Lower lobe of right lung (tissue), 2 donors: ENCODE measurements around the gene KCNA1. TPM values are rescaled to one million over a fixed set of nuclear protein-coding genes. Genes with fewer than 3 reads are reported as not detected.

ENCODE experiments used
- ATAC-seq, 2 donors: fragments of 200-7000 bp; cut with Tn5 transposase; one replicate each; pipeline ENCODE4 v1.9.1; 2020 to 2022; ENCODE audit warnings: mild to moderate bottlenecking in 2 of 2, moderate library complexity in 2 of 2
- DNase-seq: peaks from one replicate; pipeline ENCODE4 v3.0.0-alpha.2; 2020
- H3K27ac ChIP-seq: fragments of 200-600 bp; one replicate; pipeline ENCODE4 v1.8.0; 2022
- H3K27me3 ChIP-seq: fragments of 200-600 bp; one replicate; pipeline ENCODE4 v1.8.0; 2022; ENCODE audit warnings: low read depth
- H3K36me3 ChIP-seq: fragments of 200-600 bp; one replicate; pipeline ENCODE4 v1.8.0; 2022; ENCODE audit warnings: mild to moderate bottlenecking
- H3K4me1 ChIP-seq: fragments of 200-600 bp; one replicate; pipeline ENCODE4 v1.8.0; 2022
- H3K4me3 ChIP-seq: fragments of 200-600 bp; one replicate; pipeline ENCODE4 v1.8.0; 2022; ENCODE audit warnings: mild to moderate bottlenecking
- H3K9me3 ChIP-seq: fragments of 200-600 bp; one replicate; pipeline ENCODE4 v1.8.0; 2022
- CTCF ChIP-seq: fragments of 200-600 bp; IDR thresholded peaks from one replicate; pipeline ENCODE4 v1.8.0; 2022; ENCODE audit warnings: antibody characterized with exemption, mild to moderate bottlenecking
- intact Hi-C: fragments of 100-400 bp; cut with DNase I; formaldehyde crosslinking; loops from one replicate; pipeline ENCODE4 v1.11.0; 2022
- total RNA-seq: library from RNA; stranded (reverse); fragmentation: NEBNext Ultra II Directional; extraction: Animal tissue kit (Norgen Biotek cat#: 25700); gene quantifications from one replicate; pipeline ENCODE4 v1.2.1, GENCODE V29; 2021
- donor health status: DM: no; HTN: yes; CAD: no; lungs with severe emphysema.

Gene KCNA1
- total RNA-seq, 1 donor from 2014 or later: not detected

GRCh38 chr12:4910502-4911315 is 1.0 kb downstream of the KCNA1 start:
- no peaks in the 10 kb centered on the region for H3K36me3 ChIP-seq
- intact Hi-C loops: no loop called here
- DNase-seq: no peak
- no peak for ATAC-seq
- no peak for TF ChIP-seq CTCF
- H3K9me3 ChIP-seq: no peaks in the 10 kb centered on the region
- peaks cover 76% of the 10 kb centered on the region for H3K27me3 ChIP-seq
- H3K27ac ChIP-seq: no peak overlapping the region
- H3K4me1 ChIP-seq: peaks cover 26% of the 10 kb centered on the region
- peak overlapping the region; percentile 43 for H3K4me3 ChIP-seq

- Histone ChIP-seq H3K4me3 (peak overlapping the region; percentile 43), H3K36me3 (no peaks in the 10 kb centered on the region), H3K27me3 (peaks cover 74% of the 10 kb centered on the region), H3K9me3 (no peaks in the 10 kb centered on the region), H3K27ac (no peak overlapping the region), H3K4me1 (peaks cover 26% of the 10 kb centered on the region)
- no peak for ATAC-seq
- intact Hi-C loops: no loop called here
- no peak for TF ChIP-seq CTCF
- no peak for DNase-seq
These were observed 1.8 kb downstream of the KCNA1 start for GRCh38 chr12:4911316-4911994.

GRCh38 chr12:4914720-4915119 is 5.0 kb downstream of the KCNA1 start:
- Histone ChIP-seq H3K4me1 (peaks cover 16% of the 10 kb centered on the region), H3K27me3 (peaks cover 53% of the 10 kb centered on the region), H3K9me3 (no peaks in the 10 kb centered on the region), H3K4me3 (no peak overlapping the region), H3K36me3 (no peaks in the 10 kb centered on the region), H3K27ac (no peak overlapping the region)
- intact Hi-C loops: no loop called here
- ATAC-seq (no peak), DNase-seq (no peak)
- no peak for TF ChIP-seq CTCF

DNA sequence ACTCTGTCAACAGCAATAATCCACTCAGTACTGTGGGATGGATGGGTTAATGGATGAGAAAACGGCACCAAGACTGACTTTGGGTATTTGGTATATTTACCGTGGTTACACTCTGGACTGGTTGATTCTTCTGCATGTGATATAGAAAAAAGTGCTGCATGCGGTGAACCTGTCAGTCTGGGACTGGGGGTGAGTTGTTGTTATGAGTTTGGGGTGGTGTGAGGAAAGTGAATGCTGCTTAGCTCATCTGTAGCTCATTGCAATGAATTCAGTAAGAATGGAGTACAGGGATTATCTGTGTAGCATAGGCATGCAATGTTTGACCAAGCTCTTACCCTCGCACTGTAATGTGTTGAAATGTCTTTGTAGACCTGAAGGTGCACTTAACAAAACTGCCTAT is 6.0 kb downstream of the KCNA1 start:
- intact Hi-C loops: no loop called here
- peaks cover 47% of the 10 kb centered on the region for H3K27me3 ChIP-seq
- ATAC-seq: no peak
- H3K9me3 ChIP-seq: no peaks in the 10 kb centered on the region
- no peak overlapping the region for H3K27ac ChIP-seq
- peaks cover 6% of the 10 kb centered on the region for H3K4me1 ChIP-seq
- no peak for TF ChIP-seq CTCF
- no peak overlapping the region for H3K4me3 ChIP-seq
- no peak for DNase-seq
- no peaks in the 10 kb centered on the region for H3K36me3 ChIP-seq

DNA sequence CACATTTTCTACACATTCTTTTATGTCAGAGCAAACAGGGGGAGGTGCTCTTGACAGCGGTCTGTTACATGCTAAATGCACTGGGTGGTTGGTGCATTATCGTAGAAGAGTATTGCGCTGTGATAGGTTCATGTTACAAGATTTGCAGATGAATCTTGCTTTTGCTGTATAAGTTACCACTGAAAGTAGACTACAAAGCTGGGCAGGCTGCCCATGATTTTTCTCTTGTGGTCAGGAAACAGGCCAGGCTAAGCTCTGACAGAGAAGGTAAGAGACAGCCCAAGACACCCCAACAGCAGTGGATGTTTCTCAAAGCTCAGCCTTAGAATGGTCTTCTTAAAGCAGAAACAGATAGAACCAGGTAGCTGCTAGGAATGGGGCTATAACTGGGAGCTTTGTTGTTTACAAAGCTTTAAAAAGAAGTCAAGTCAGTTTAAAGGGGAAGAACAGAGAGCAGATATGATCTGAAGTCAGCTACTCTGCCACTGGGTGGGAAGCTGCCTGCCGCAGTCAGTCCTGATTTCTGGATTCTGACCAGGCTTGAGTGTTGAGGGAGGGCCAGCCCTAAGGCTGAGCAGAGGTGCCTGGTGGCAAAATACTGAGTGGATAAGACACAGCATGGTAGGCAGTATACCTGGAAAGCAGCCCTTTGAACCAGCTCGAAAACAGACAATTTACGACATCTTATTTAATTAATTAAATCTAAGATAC is 9.4 kb downstream of the KCNA1 start:
- peaks cover 20% of the 10 kb centered on the region for H3K27me3 ChIP-seq
- H3K4me3 ChIP-seq: no peak overlapping the region
- no peak for TF ChIP-seq CTCF
- H3K4me1 ChIP-seq: no peaks in the 10 kb centered on the region
- ATAC-seq (no peak), DNase-seq (no peak)
- H3K36me3 ChIP-seq: no peaks in the 10 kb centered on the region
- H3K27ac ChIP-seq: no peak overlapping the region
- intact Hi-C loops: no loop called here
- H3K9me3 ChIP-seq: no peaks in the 10 kb centered on the region
